ENCODE results near the gene TANGO2. TPM values are rescaled to one million over a fixed set of nuclear protein-coding genes. Genes with fewer than 3 reads are reported as not detected.
A peak's percentile ranks its signal among the peaks of the same experiment; 100 is the strongest.

The TANGO2 gene
- total and polyA plus RNA-seq, 9 of the 15 experiments (the other 6 are each of a cell fraction or from before 2014, with no cell fraction given) = 15.5 to 94.9 (median 70.1) TPM

GRCh38 chr22:19972251-19972650, 48.7 kb upstream of the TANGO2 start (continued):
- no peak for TF ChIP-seq TEAD2 (tag; IDR thresholded peaks at IDR 0.05)
- TF ChIP-seq ETV6 (IDR thresholded peaks at IDR 0.05; ENCODE audit: borderline replicate concordance in 1 of 2, low read depth in 2 of 2, low read length in 1 of 2) = no peak
- no peak for TF ChIP-seq ETV6 (CRISPR knock-in tag; IDR thresholded peaks at IDR 0.05; ENCODE audit: borderline replicate concordance)
- TF ChIP-seq SRSF3 (IDR thresholded peaks at IDR 0.05; ENCODE audit: insufficient read depth, low read length) = no peak
- no peak for TF ChIP-seq RUNX1 (IDR thresholded peaks at IDR 0.05; ENCODE audit: low read depth)
- 0 out of 2 replicates have a peak, but pooled peaks have one; percentile 14 for TF ChIP-seq MTA3 (IDR thresholded peaks at IDR 0.05; ENCODE audit: borderline replicate concordance)
- TF ChIP-seq ZNF431 (CRISPR knock-in tag; IDR thresholded peaks at IDR 0.05) = no peak
- TF ChIP-seq ZNF740 (CRISPR knock-in tag; IDR thresholded peaks at IDR 0.05) = no peak
- no peak for TF ChIP-seq ZNF740 (tag; IDR thresholded peaks at IDR 0.05)
- no peak for TF ChIP-seq CREBBP (IDR thresholded peaks at IDR 0.05; ENCODE audit: low read depth, low read length)
- TF ChIP-seq CCAR2 (IDR thresholded peaks at IDR 0.05; ENCODE audit: low read depth, low read length) = no peak
- TF ChIP-seq ATF1 (CRISPR knock-in tag; IDR thresholded peaks at IDR 0.05) = 0 out of 2 replicates have a peak, but pooled peaks have one; percentile 42
- no peak for TF ChIP-seq ATF1 (tag; IDR thresholded peaks at IDR 0.05)
- no peak for TF ChIP-seq LARP7 (IDR thresholded peaks at IDR 0.05)
- TF ChIP-seq ZBTB26 (CRISPR knock-in tag; IDR thresholded peaks at IDR 0.05) = no peak
- TF ChIP-seq RNF2 (IDR thresholded peaks at IDR 0.05) = no peak
- TF ChIP-seq POLR2H (tag; IDR thresholded peaks at IDR 0.05; ENCODE audit: low read depth) = no peak
- TF ChIP-seq TFAP4 (CRISPR knock-in tag; IDR thresholded peaks at IDR 0.05; ENCODE audit: borderline replicate concordance) = no peak
- no peak for TF ChIP-seq ZNF134 (CRISPR knock-in tag; conservative IDR thresholded peaks at IDR 0.05)
- TF ChIP-seq KAT8 (IDR thresholded peaks at IDR 0.05; ENCODE audit: low read depth) = no peak
- TF ChIP-seq CHD2 (IDR thresholded peaks at IDR 0.05; ENCODE audit: low read depth, low read length) = no peak
- TF ChIP-seq FOS (IDR thresholded peaks at IDR 0.05; ENCODE audit: extremely low read depth, insufficient read length) = no peak
- TF ChIP-seq ILF3 (IDR thresholded peaks at IDR 0.05; ENCODE audit: borderline replicate concordance) = no peak
- no peak for TF ChIP-seq DEAF1 (CRISPR knock-in tag; IDR thresholded peaks at IDR 0.05)
- no peak for TF ChIP-seq KHSRP (IDR thresholded peaks at IDR 0.05)
- peak; percentile 15; the same call in 1 of the 2 replicates for TF ChIP-seq SUPT5H (IDR thresholded peaks at IDR 0.05)
- no peak for TF ChIP-seq ZNF780A (CRISPR knock-in tag; IDR thresholded peaks at IDR 0.05)
- TF ChIP-seq ZNF583 (CRISPR knock-in tag; IDR thresholded peaks at IDR 0.05) = no peak

Data from K562 (cell line).